Measurements from ENCODE around the gene SH3BP4.

The SH3BP4 gene

GRCh38 chr2:235004329-235004903 is 52.6 kb downstream of the SH3BP4 start:
- no peak overlapping the region for H3K9ac ChIP-seq (ENCODE audit: insufficient read length)
- H3K9me3 ChIP-seq (ENCODE audit: low read depth, low read length): no peaks in the 10 kb centered on the region
- no peak overlapping the region for H3K27ac ChIP-seq
- no peaks in the 10 kb centered on the region; the same call in 1 of the 2 replicates for H3K36me3 ChIP-seq (ENCODE audit: insufficient read depth, low read length)
- no peak for DNase-seq (ENCODE audit: low read depth, low spot score)
- TF ChIP-seq FOXP2 (optimal IDR thresholded peaks at IDR 0.05; ENCODE audit: control extremely low read depth, extremely low read length, insufficient read depth): no peak
- TF ChIP-seq EZH2 (IDR thresholded peaks at IDR 0.05): no peak
- TF ChIP-seq POLR2AphosphoS5 (IDR thresholded peaks at IDR 0.05; ENCODE audit: borderline replicate concordance, low read depth, low read length): no peak
- H3K4me3 ChIP-seq: no peak overlapping the region

GRCh38 chr2:235005023-235005422 is 53.2 kb downstream of the SH3BP4 start:
- no peak overlapping the region for H3K4me3 ChIP-seq
- no peak for TF ChIP-seq EZH2 (IDR thresholded peaks at IDR 0.05)
- TF ChIP-seq FOXP2 (optimal IDR thresholded peaks at IDR 0.05; ENCODE audit: control extremely low read depth, extremely low read length, insufficient read depth): no peak
- no peak for TF ChIP-seq POLR2AphosphoS5 (IDR thresholded peaks at IDR 0.05; ENCODE audit: borderline replicate concordance, low read depth, low read length)
- DNase-seq (ENCODE audit: low read depth, low spot score): no peak
- no peak overlapping the region for H3K9ac ChIP-seq (ENCODE audit: insufficient read length)
- no peaks in the 10 kb centered on the region; the same call in 1 of the 2 replicates for H3K36me3 ChIP-seq (ENCODE audit: insufficient read depth, low read length)
- H3K27ac ChIP-seq: no peak overlapping the region
- H3K9me3 ChIP-seq (ENCODE audit: low read depth, low read length): no peaks in the 10 kb centered on the region

GRCh38 chr2:235005603-235006259 is 53.9 kb downstream of the SH3BP4 start:
- Histone ChIP-seq H3K9ac (ENCODE audit: insufficient read length) (no peak overlapping the region), H3K4me3 (no peak overlapping the region), H3K36me3 (ENCODE audit: insufficient read depth, low read length) (no peaks in the 10 kb centered on the region; the same call in 1 of the 2 replicates), H3K27ac (no peak overlapping the region), H3K9me3 (ENCODE audit: low read depth, low read length) (no peaks in the 10 kb centered on the region)
- no peak for DNase-seq (ENCODE audit: low read depth, low spot score)
- TF ChIP-seq FOXP2 (optimal IDR thresholded peaks at IDR 0.05; ENCODE audit: control extremely low read depth, extremely low read length, insufficient read depth) (no peak), POLR2AphosphoS5 (IDR thresholded peaks at IDR 0.05; ENCODE audit: borderline replicate concordance, low read depth, low read length) (no peak), EZH2 (IDR thresholded peaks at IDR 0.05) (no peak)

DNA sequence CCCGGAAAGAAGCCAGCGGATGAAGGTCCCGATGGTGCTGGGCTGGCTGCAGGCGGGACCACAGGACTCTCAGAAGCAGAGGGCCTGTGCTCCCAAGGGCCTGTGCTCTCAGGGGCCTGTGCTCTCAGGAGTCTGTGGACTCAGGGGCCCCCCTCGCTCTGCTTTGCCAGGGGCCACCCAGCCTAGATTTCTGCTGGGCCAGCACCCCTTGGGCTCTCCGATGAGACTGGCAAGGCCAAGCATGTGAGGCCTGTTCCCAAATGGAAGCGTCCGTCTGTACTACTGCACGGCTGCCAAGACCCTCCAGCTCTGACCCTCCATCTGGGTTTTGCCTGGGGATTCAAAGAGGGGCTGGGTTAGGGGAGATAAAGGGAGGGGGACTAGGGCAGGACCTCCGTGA is 54.6 kb downstream of the SH3BP4 start:
- no peak for DNase-seq (ENCODE audit: low read depth, low spot score)
- H3K27ac ChIP-seq: no peak overlapping the region
- no peak for TF ChIP-seq FOXP2 (optimal IDR thresholded peaks at IDR 0.05; ENCODE audit: control extremely low read depth, extremely low read length, insufficient read depth)
- TF ChIP-seq POLR2AphosphoS5 (IDR thresholded peaks at IDR 0.05; ENCODE audit: borderline replicate concordance, low read depth, low read length): no peak
- no peak for TF ChIP-seq EZH2 (IDR thresholded peaks at IDR 0.05)
- no peak overlapping the region for H3K4me3 ChIP-seq
- no peak overlapping the region for H3K9ac ChIP-seq (ENCODE audit: insufficient read length)
- no peaks in the 10 kb centered on the region; the same call in 1 of the 2 replicates for H3K36me3 ChIP-seq (ENCODE audit: insufficient read depth, low read length)
- no peaks in the 10 kb centered on the region for H3K9me3 ChIP-seq (ENCODE audit: low read depth, low read length)

DNA sequence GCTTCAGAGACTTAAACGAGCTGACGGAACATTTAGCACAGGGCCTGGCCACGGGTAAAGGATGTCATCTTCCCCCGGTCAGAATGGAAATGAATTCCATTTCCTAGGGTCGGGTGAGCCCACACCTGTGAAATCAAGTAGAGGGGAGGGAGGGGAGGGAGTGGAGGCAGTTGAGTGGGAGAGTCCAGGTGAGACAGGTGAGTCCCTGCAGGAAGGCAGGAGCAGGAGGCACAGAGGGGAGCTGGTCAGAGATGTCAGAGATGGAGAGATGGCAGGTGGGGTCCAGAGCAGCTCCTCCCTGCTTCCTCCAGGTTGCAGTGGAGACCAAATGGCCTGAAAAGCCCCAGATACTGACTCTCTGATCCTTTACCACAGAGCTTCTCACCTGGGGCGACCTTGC is 55.2 kb downstream of the SH3BP4 start:
- Histone ChIP-seq H3K36me3 (ENCODE audit: insufficient read depth, low read length) (no peaks in the 10 kb centered on the region; the same call in 1 of the 2 replicates), H3K27ac (no peak overlapping the region), H3K4me3 (no peak overlapping the region), H3K9ac (ENCODE audit: insufficient read length) (no peak overlapping the region), H3K9me3 (ENCODE audit: low read depth, low read length) (no peaks in the 10 kb centered on the region)
- TF ChIP-seq POLR2AphosphoS5 (IDR thresholded peaks at IDR 0.05; ENCODE audit: borderline replicate concordance, low read depth, low read length) (no peak), FOXP2 (optimal IDR thresholded peaks at IDR 0.05; ENCODE audit: control extremely low read depth, extremely low read length, insufficient read depth) (no peak), EZH2 (IDR thresholded peaks at IDR 0.05) (no peak)
- no peak for DNase-seq (ENCODE audit: low read depth, low spot score)

- Histone ChIP-seq H3K9me3 (ENCODE audit: low read depth, low read length) (no peaks in the 10 kb centered on the region), H3K4me3 (no peak overlapping the region), H3K36me3 (ENCODE audit: insufficient read depth, low read length) (no peaks in the 10 kb centered on the region; the same call in 1 of the 2 replicates), H3K9ac (ENCODE audit: insufficient read length) (no peak overlapping the region), H3K27ac (no peak overlapping the region)
- DNase-seq (ENCODE audit: low read depth, low spot score): no peak
- TF ChIP-seq EZH2 (IDR thresholded peaks at IDR 0.05): no peak
- no peak for TF ChIP-seq FOXP2 (optimal IDR thresholded peaks at IDR 0.05; ENCODE audit: control extremely low read depth, extremely low read length, insufficient read depth)
- TF ChIP-seq POLR2AphosphoS5 (IDR thresholded peaks at IDR 0.05; ENCODE audit: borderline replicate concordance, low read depth, low read length): no peak
These were observed 56.0 kb downstream of the SH3BP4 start for GRCh38 chr2:235007664-235008457.

DNA sequence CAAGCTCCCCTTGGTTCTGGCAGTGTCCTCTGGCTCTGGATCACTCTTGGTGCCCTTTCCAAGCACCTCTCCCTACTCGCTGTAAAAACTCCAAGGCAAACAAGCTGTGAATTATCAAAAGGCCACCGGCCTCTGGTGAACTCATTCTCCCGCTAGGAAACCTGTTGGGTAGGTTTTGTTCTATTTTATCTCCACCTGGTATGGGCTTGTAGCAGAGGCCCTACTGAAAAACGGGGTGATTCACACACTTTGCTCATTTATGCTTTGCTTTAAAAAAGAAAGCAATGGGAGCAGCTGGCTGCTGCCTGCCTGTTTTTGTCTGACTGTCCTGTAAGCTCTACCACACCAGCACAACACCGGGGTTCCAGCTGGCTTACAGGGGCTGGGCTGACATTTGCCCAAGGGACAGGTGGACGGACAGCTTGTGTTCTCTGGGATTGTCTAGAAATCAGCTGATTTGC is 56.8 kb downstream of the SH3BP4 start:
- Histone ChIP-seq H3K9me3 (ENCODE audit: low read depth, low read length) (no peaks in the 10 kb centered on the region), H3K4me3 (no peak overlapping the region), H3K27ac (no peak overlapping the region), H3K36me3 (ENCODE audit: insufficient read depth, low read length) (no peaks in the 10 kb centered on the region; the same call in 1 of the 2 replicates), H3K9ac (ENCODE audit: insufficient read length) (no peak overlapping the region)
- TF ChIP-seq POLR2AphosphoS5 (IDR thresholded peaks at IDR 0.05; ENCODE audit: borderline replicate concordance, low read depth, low read length): no peak
- no peak for TF ChIP-seq FOXP2 (optimal IDR thresholded peaks at IDR 0.05; ENCODE audit: control extremely low read depth, extremely low read length, insufficient read depth)
- no peak for TF ChIP-seq EZH2 (IDR thresholded peaks at IDR 0.05)
- DNase-seq (ENCODE audit: low read depth, low spot score): no peak

- TF ChIP-seq EZH2 (IDR thresholded peaks at IDR 0.05) (no peak), POLR2AphosphoS5 (IDR thresholded peaks at IDR 0.05; ENCODE audit: borderline replicate concordance, low read depth, low read length) (no peak), FOXP2 (optimal IDR thresholded peaks at IDR 0.05; ENCODE audit: control extremely low read depth, extremely low read length, insufficient read depth) (no peak)
These were observed 57.3 kb downstream of the SH3BP4 start for GRCh38 chr2:235009081-235009480.

More at GRCh38 chr2:235009081-235009480, 57.3 kb downstream of the SH3BP4 start:
- Histone ChIP-seq H3K36me3 (ENCODE audit: insufficient read depth, low read length) (no peaks in the 10 kb centered on the region; the same call in 1 of the 2 replicates), H3K9me3 (ENCODE audit: low read depth, low read length) (no peaks in the 10 kb centered on the region), H3K4me3 (no peak overlapping the region), H3K9ac (ENCODE audit: insufficient read length) (no peak overlapping the region), H3K27ac (no peak overlapping the region)
- DNase-seq (ENCODE audit: low read depth, low spot score): no peak
